ENCODE results near the gene OSTF1.

DNA sequence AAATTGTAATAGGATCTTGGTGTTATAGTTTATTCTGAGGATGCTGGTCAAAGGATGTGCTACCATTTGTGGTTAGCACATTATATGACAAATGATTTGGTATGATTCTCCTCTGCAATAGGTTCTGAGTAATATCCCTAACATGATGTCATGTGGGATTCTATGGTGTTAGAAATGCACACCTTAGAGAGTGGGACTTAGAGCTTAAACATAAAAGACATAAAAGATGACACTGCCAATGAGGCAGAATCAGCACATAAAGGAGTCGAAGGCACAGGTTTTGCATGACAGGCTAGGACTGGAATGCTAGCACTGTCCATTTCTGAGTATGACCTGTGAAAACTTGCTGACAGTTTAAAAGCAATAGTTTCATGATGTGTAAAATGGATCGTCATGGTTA, 100.4 kb downstream of the OSTF1 start:
- TF ChIP-seq, protein P1, sequence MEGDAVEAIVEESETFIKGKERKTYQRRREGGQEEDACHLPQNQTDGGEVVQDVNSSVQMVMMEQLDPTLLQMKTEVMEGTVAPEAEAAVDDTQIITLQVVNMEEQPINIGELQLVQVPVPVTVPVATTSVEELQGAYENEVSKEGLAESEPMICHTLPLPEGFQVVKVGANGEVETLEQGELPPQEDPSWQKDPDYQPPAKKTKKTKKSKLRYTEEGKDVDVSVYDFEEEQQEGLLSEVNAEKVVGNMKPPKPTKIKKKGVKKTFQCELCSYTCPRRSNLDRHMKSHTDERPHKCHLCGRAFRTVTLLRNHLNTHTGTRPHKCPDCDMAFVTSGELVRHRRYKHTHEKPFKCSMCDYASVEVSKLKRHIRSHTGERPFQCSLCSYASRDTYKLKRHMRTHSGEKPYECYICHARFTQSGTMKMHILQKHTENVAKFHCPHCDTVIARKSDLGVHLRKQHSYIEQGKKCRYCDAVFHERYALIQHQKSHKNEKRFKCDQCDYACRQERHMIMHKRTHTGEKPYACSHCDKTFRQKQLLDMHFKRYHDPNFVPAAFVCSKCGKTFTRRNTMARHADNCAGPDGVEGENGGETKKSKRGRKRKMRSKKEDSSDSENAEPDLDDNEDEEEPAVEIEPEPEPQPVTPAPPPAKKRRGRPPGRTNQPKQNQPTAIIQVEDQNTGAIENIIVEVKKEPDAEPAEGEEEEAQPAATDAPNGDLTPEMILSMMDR (IDR thresholded peaks at IDR 0.05) = no peak
- TF ChIP-seq, protein P2, sequence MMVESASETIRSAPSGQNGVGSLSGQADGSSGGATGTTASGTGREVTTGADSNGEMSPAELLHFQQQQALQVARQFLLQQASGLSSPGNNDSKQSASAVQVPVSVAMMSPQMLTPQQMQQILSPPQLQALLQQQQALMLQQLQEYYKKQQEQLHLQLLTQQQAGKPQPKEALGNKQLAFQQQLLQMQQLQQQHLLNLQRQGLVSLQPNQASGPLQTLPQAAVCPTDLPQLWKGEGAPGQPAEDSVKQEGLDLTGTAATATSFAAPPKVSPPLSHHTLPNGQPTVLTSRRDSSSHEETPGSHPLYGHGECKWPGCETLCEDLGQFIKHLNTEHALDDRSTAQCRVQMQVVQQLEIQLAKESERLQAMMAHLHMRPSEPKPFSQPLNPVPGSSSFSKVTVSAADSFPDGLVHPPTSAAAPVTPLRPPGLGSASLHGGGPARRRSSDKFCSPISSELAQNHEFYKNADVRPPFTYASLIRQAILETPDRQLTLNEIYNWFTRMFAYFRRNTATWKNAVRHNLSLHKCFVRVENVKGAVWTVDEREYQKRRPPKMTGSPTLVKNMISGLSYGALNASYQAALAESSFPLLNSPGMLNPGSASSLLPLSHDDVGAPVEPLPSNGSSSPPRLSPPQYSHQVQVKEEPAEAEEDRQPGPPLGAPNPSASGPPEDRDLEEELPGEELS (CRISPR knock-in tag; IDR thresholded peaks at IDR 0.05) = no peak
- no peak for TF ChIP-seq TEAD4 (CRISPR knock-in tag; IDR thresholded peaks at IDR 0.05)
- TF ChIP-seq, protein P3, sequence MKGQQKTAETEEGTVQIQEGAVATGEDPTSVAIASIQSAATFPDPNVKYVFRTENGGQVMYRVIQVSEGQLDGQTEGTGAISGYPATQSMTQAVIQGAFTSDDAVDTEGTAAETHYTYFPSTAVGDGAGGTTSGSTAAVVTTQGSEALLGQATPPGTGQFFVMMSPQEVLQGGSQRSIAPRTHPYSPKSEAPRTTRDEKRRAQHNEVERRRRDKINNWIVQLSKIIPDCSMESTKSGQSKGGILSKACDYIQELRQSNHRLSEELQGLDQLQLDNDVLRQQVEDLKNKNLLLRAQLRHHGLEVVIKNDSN (CRISPR knock-in tag; IDR thresholded peaks at IDR 0.05) = no peak
- TF ChIP-seq KAT7 (CRISPR knock-in tag; IDR thresholded peaks at IDR 0.05; ENCODE audit: borderline replicate concordance) = no peak
- TF ChIP-seq, protein P4, sequence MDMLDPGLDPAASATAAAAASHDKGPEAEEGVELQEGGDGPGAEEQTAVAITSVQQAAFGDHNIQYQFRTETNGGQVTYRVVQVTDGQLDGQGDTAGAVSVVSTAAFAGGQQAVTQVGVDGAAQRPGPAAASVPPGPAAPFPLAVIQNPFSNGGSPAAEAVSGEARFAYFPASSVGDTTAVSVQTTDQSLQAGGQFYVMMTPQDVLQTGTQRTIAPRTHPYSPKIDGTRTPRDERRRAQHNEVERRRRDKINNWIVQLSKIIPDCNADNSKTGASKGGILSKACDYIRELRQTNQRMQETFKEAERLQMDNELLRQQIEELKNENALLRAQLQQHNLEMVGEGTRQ (CRISPR knock-in tag; IDR thresholded peaks at IDR 0.05) = no peak
- no peak for TF ChIP-seq PRRX2 (CRISPR knock-in tag; IDR thresholded peaks at IDR 0.05)
- no peak for TF ChIP-seq CBFB (CRISPR knock-in tag; IDR thresholded peaks at IDR 0.05; ENCODE audit: low read depth)
- TF ChIP-seq, protein P5, sequence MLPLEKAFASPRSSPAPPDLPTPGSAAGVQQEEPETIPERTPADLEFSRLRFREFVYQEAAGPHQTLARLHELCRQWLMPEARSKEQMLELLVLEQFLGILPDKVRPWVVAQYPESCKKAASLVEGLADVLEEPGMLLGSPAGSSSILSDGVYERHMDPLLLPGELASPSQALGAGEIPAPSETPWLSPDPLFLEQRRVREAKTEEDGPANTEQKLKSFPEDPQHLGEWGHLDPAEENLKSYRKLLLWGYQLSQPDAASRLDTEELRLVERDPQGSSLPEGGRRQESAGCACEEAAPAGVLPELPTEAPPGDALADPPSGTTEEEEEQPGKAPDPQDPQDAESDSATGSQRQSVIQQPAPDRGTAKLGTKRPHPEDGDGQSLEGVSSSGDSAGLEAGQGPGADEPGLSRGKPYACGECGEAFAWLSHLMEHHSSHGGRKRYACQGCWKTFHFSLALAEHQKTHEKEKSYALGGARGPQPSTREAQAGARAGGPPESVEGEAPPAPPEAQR (CRISPR knock-in tag; IDR thresholded peaks at IDR 0.05) = no peak
- TF ChIP-seq SOX15 (CRISPR knock-in tag; IDR thresholded peaks at IDR 0.05) = no peak
- TF ChIP-seq ZNF423 (CRISPR knock-in tag; IDR thresholded peaks at IDR 0.05) = no peak
- TF ChIP-seq SP1 (CRISPR knock-in tag; conservative IDR thresholded peaks at IDR 0.05) = no peak
- no peak for TF ChIP-seq NFE2L1 (CRISPR knock-in tag; IDR thresholded peaks at IDR 0.05)

All from WTC11 (cell line).